A549 (cell line): Measurements from ENCODE around the gene PMM2.

Experiments
- CEBPB ChIP-seq, 2 experiments: fragments of >200 bp in 1 of 2; sonication (Bioruptor Twin) in 1 of 2; formaldehyde crosslinking in 1 of 2; IDR thresholded peaks; 2 replicates each; pipeline ENCODE4 v1.6.1; 2012 to 2016
- RAD21 ChIP-seq, 2 experiments: fragments of >200 bp in 1 of 2; sonication (Bioruptor Twin) in 1 of 2; formaldehyde crosslinking in 1 of 2; IDR thresholded peaks in 1 of 2; conservative IDR thresholded peaks in 1 of 2; 2 replicates in 1 of 2; 3 replicates in 1 of 2; pipeline ENCODE4 v1.6.1; 2012 to 2018; ENCODE audit warnings: inconsistent platforms in 1 of 2
- TP53 ChIP-seq: fragments of 250-450 bp; sonication (Bioruptor Pico); IDR thresholded peaks from 2 replicates; pipeline ENCODE4 v1.5.0; 2021; ENCODE audit warnings: mild to moderate bottlenecking, moderate library complexity
- TF ChIP-seq, protein P1 (sequence below): IDR thresholded peaks from 2 replicates; pipeline ENCODE4 v1.6.1; 2012
- TF ChIP-seq, protein P2 (sequence below): fragments of >200 bp; sonication (Bioruptor Twin); formaldehyde crosslinking; IDR thresholded peaks from 3 replicates; pipeline ENCODE4 v1.5.1; 2016

DNA sequence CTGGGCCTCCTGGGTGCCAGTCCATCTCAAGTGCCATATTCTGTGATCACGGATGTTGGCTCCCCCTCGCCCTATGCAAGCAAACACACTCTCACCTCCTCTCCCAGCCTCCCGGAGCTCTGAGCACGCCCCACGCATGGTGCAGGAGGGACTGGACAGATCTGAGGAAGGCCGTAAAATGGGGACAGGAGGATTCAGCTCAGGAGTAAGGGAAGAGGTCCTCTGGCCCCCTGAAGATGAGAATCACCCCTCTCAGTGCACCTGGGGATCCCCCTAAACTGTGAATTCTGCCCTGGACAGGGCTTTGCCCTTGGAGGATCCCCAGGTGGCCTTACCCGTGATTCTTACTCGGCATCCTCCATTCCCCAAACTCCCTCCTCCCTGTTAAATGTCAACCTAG lies 15.8 kb upstream of the PMM2 start:
- TF ChIP-seq RAD21 (conservative IDR thresholded peaks at IDR 0.05 in 1 of 2, IDR thresholded peaks at IDR 0.05 in 1 of 2) (no peak), CEBPB (IDR thresholded peaks at IDR 0.05) (no peak), TP53 (CRISPR knock-in tag) (no peak)
- TF ChIP-seq, protein P1, sequence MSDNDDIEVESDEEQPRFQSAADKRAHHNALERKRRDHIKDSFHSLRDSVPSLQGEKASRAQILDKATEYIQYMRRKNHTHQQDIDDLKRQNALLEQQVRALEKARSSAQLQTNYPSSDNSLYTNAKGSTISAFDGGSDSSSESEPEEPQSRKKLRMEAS, result no peak
- TF ChIP-seq, protein P2, sequence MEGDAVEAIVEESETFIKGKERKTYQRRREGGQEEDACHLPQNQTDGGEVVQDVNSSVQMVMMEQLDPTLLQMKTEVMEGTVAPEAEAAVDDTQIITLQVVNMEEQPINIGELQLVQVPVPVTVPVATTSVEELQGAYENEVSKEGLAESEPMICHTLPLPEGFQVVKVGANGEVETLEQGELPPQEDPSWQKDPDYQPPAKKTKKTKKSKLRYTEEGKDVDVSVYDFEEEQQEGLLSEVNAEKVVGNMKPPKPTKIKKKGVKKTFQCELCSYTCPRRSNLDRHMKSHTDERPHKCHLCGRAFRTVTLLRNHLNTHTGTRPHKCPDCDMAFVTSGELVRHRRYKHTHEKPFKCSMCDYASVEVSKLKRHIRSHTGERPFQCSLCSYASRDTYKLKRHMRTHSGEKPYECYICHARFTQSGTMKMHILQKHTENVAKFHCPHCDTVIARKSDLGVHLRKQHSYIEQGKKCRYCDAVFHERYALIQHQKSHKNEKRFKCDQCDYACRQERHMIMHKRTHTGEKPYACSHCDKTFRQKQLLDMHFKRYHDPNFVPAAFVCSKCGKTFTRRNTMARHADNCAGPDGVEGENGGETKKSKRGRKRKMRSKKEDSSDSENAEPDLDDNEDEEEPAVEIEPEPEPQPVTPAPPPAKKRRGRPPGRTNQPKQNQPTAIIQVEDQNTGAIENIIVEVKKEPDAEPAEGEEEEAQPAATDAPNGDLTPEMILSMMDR, result no peak
